ENCODE results near the gene FOXL2.
"Not testable (repeated sequence)": the region's sequence is repeated elsewhere in the genome, so short reads cannot be mapped to it uniquely, and the experiment has no call there.

Gene FOXL2

GRCh38 chr3:138935863-138936740 is 10.8 kb downstream of the FOXL2 start:
- DNase-seq (ENCODE audit: low read depth) = no peak

GRCh38 chr3:138935505-138935862 is 11.5 kb downstream of the FOXL2 start:
- no peak for DNase-seq (ENCODE audit: low read depth)
- no peak overlapping the region for H3K4me3 ChIP-seq (ENCODE audit: low read depth, low read length)

More at GRCh38 chr3:138935863-138936740, 10.8 kb downstream of the FOXL2 start:
- H3K4me3 ChIP-seq (ENCODE audit: low read depth, low read length) = peak overlapping the region; percentile 43

DNA sequence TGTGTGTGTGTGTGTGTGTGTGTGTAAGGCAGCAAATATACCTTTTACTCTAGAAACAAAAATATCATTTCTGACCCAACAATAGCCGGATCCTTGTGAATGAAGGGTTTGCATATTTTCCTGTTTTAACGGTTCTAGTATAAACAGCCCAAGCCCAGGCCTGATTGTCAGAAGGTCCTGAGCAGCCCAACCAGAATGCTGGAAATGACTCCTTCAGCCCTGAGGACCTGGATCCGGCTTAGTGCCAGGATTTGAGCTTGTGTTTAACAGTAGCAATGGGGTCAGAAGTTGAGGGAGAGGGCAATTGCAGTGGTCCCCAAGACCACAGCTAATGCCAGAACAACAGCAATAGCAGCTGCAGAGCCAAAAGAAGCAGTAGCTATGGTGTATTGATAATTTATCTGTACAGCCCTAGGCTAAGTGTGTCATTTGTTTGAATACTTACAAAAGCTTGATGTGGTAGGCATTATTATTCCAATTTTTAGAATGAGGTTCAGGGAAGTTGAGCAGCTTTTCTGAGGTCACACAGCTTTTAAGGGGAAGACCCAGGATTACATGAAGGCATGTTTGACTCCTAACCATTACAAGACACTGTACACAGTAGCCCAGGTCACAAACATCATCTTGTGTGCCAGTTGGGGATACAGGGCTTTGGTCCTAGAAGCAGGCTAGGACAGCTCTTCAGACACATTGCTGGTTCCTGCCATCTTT is 12.8 kb downstream of the FOXL2 start:
- no peak overlapping the region for H3K4me3 ChIP-seq (ENCODE audit: low read depth, low read length)
- no peak for DNase-seq (ENCODE audit: low read depth)

DNA sequence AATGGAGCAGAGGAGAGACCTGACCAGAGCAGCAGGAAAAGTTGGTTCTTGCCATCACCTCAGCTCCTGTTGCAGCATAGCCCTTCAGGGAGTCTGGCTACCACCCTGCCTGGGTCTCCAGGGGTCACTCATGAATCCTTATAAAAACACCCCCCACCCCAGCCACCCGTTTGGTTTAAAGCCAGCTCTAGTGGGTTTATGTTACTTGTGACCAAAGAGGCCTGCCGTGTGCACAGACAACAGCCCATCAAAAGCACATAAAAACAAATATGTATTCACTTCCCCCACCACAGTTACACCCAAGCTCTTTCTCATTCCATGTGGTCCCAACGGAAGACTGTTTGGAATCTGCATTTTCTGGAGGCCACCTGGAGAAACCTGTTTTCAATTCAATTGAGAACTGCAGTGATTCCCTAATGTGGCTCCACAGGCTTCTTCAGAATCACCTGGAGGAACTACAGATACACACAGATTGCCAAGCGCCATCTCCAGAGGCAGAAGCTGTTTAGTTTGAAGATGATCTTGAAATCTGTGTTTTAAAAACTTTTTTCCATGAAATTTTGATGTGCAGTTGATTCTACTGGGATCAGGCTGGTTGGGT is 13.8 kb downstream of the FOXL2 start:
- H3K4me3 ChIP-seq (ENCODE audit: low read depth, low read length) = no peak overlapping the region
- DNase-seq (ENCODE audit: low read depth) = no peak

GRCh38 chr3:138928727-138929372 is 18.1 kb downstream of the FOXL2 start:
- no peak for DNase-seq (ENCODE audit: low read depth)
- H3K4me3 ChIP-seq (ENCODE audit: low read depth, low read length) = no peak overlapping the region

DNA sequence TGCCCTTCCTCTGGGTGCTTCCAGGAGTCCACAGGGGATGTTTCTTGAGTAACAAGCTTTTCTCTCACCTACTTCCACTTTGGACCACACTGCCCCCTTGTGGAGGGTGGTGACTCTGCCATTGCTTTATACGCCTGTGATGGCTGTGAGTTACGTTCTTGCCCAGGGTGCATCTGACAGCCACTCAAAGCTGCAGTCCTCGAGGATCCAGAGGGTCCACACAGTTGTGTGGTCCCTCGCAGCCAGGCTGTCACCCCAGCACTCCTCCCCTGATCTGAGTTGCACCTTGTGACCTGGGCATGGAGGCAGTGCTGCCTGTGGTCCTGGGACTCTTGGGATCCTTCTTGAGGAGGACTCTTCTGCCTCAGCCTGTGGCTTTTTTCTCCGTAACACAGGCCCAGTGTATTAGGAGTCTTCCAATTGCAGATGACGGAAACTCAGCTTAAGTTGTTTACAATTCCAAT is 23.4 kb downstream of the FOXL2 start:
- DNase-seq (ENCODE audit: low read depth) = peak; percentile 41
- H3K4me3 ChIP-seq (ENCODE audit: low read depth, low read length) = no peak overlapping the region

DNA sequence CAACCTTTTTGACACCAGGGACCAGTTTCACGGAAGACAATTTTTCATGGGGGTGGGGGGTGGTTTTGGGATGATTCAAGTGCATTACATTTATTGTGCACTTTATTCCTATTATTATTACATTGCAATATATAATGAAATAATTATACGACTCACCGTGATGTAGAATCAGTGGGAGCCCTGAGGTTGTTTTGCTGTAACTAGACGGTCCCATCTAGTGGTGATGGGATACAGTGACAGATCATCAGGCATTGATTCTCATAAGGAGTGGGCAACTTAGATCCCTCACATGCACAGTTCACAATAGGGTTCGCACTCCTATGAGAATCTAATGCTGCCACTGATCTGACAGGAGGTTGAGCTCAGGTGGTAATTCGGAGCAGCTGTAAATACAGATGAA is 24.5 kb downstream of the FOXL2 start:
- DNase-seq (ENCODE audit: low read depth); H3K4me3 ChIP-seq (ENCODE audit: low read depth, low read length): not testable (repeated sequence)

DNA sequence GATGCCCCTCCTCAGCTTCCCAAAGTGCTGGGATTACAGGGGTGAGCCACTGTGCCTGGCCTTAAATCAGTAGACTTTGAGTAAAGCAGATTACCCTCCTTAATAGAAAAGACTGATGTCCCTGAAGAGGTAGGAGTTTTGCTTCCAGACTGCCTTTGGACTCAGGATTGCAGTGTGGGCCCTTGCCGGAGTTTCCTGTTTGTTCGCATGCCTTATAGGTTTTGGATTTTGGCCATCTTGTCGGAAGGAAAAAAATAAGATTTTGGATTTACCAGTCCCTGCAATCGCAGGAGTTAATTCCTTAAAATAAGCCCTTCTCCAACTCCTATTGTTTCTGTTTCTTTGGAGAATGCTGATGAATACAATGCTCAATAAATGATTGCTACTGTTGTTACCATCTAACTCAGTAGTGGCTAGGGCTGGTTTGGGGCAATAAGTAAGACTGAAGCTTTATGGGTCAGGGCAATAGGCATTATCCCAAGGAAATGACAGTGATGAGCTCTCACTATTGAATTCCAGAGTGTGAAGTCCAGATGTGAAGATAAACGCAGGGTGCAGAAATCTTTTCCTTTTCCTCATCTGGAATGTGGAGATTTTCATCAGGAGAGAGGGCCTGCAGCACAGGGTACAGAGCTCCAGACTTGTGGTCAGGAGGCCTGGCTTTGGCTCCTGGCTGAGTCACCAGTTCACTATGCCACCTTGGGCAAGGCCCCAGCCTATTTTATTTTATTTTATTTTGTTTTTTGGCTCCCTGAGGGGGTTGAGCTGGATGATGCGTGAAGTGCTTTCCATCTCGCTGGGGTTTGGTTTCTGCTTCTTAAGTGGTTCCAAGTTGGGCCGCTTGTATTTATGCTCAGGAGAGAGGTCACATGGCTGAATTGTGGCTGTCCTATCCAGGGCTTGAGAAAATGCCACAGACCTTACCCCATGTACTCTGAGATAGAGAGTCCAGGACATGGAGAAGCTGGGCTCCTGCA is 25.3 kb downstream of the FOXL2 start:
- peak; percentile 65 for DNase-seq (ENCODE audit: low read depth)
- no peak overlapping the region for H3K4me3 ChIP-seq (ENCODE audit: low read depth, low read length)

DNA sequence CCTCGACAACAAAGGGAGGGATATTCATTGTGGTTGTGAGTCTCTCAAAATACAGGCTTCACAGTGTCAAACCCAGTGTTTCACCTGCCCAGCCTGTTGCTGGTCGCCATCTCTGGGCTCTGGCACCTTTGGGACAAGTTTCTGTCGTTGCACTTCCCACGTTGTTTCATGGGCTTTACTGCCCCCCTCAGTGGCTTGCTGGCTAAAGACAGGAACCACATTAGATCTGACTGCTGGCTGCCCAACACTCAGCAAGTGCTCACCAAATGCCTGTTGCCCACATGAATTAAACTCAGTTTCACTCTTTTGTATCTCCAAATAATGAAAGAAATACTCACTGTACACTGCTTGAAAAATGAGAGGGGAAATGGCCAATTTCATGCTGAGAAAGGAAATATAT is 27.6 kb downstream of the FOXL2 start:
- no peak overlapping the region for H3K4me3 ChIP-seq (ENCODE audit: low read depth, low read length)

GRCh38 chr3:138916824-138917223 is 30.1 kb downstream of the FOXL2 start:
- no peak for DNase-seq (ENCODE audit: low read depth)
- H3K4me3 ChIP-seq (ENCODE audit: low read depth, low read length) = no peak overlapping the region

More for the DNA sequence above, 27.6 kb downstream of the FOXL2 start:
- no peak for DNase-seq (ENCODE audit: low read depth)

DNA sequence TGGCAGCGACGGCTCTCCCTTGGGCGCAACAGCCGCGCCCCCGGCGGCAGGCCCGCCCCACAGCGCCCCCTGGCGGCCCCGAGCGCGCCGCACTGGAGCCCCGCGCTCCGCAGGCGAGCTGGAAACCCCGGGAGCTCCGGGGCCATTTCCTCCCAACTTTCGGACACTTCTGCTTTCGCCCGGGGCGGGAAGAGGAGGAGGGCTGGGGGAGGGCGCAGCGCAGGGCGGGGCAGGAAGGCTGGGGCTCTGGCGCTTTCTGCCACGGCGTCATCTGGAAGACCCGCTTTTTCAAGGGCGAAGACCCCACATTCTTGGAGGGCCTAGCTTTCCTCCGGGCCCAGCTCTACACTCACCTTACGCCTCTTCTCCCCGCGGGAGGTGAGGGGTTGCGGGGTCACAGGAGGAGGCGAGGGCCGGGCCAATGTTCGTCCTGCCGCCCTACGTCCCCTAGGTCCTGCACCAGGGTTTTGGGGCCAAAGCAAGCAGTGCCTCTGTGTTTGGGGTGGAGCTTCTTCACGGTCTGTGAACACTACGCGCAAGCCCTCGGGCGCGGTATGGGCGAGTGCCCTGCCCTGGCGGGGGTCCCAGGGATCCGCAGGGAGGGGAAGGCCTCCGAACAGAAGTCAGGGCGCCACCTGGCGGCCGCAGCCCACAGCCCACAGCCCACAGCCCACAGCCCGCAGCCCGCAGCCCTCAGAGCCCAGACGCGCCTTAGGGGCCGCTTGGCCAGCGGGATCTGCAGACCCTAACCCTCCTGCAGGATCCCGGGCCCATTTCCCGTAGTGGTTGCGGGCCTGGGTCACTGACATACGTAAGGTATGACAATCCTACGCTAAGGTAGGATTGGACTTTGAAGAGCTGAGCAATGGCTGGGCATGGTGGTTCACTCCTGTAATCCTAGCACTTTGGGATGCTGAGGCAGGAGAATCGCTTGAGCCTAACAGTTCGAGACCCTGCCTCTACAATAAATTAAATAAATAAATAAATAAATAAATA is 31.1 kb downstream of the FOXL2 start:
- H3K4me3 ChIP-seq (ENCODE audit: low read depth, low read length) = peak overlapping the region; percentile 81
- DNase-seq (ENCODE audit: low read depth) = peak; percentile 54

GRCh38 chr3:138914870-138915502 is 32.0 kb downstream of the FOXL2 start:
- peak; percentile 24 for DNase-seq (ENCODE audit: low read depth)
- H3K4me3 ChIP-seq (ENCODE audit: low read depth, low read length) = peak overlapping the region; percentile 81

DNA sequence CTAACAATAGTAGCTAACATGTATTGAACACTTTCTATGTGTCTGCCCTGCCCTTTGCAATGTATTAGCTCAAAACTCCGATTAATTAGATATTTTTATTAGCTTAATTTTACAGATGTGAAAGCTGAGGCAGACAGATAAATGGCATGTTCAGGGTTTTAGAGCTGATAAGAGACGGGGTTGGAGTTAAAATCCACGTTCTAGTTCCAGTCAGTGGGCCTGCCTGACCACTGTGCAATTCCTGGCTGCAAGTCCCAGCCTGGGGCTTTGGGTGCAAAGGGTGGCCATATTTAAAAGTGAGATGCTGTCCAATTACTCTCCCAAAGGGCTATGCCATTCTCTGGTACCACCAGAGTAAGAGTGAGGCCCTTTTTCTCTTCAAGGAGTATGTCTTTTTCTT is 33.2 kb downstream of the FOXL2 start:
- no peak for DNase-seq (ENCODE audit: low read depth)
- H3K4me3 ChIP-seq (ENCODE audit: low read depth, low read length) = no peak overlapping the region

- DNase-seq (ENCODE audit: low read depth) = no peak
- no peak overlapping the region for H3K4me3 ChIP-seq (ENCODE audit: low read depth, low read length)
These were observed 34.7 kb downstream of the FOXL2 start for GRCh38 chr3:138912237-138912636.

- H3K4me3 ChIP-seq (ENCODE audit: low read depth, low read length) = no peak overlapping the region
- no peak for DNase-seq (ENCODE audit: low read depth)
These were observed 35.3 kb downstream of the FOXL2 start for GRCh38 chr3:138911621-138912020.

GRCh38 chr3:138909904-138910303 is 37.0 kb downstream of the FOXL2 start:
- no peak for DNase-seq (ENCODE audit: low read depth)
- no peak overlapping the region for H3K4me3 ChIP-seq (ENCODE audit: low read depth, low read length)

GRCh38 chr3:138908846-138909245 is 38.1 kb downstream of the FOXL2 start:
- no peak for DNase-seq (ENCODE audit: low read depth)
- no peak overlapping the region for H3K4me3 ChIP-seq (ENCODE audit: low read depth, low read length)

Data from skeletal muscle cell (primary cell).